H9 (cell line): ENCODE measurements around the gene TMEM140. TPM values are rescaled to one million over a fixed set of nuclear protein-coding genes. Genes with fewer than 3 reads are reported as not detected.

Experiments
- DNase-seq: peaks from one replicate; pipeline ENCODE4 v3.0.0-alpha.2; 2017
- H2AFZ ChIP-seq: one replicate; pipeline ENCODE4 v1.6.1; 2013; ENCODE audit warnings: mild to moderate bottlenecking, low read length, control low read depth, moderate library complexity
- H2AK5ac ChIP-seq: 2 replicates; pipeline ENCODE4 v1.6.1; 2013; ENCODE audit warnings: low read length, control low read depth, mixed read lengths; ENCODE audit not compliant: insufficient read length
- H2BK120ac ChIP-seq: one replicate; pipeline ENCODE4 v1.6.1; 2013; ENCODE audit warnings: low read depth, mild to moderate bottlenecking, low read length, control low read depth, inconsistent platforms; ENCODE audit not compliant: poor library complexity, severe bottlenecking
- H2BK12ac ChIP-seq: 2 replicates; pipeline ENCODE4 v1.6.1; 2013; ENCODE audit warnings: low read length, control low read depth, mixed read lengths, low read depth; ENCODE audit not compliant: insufficient read length
- H2BK15ac ChIP-seq: 2 replicates; pipeline ENCODE4 v1.6.1; 2013; ENCODE audit warnings: low read depth, low read length, control low read depth
- H2BK20ac ChIP-seq: one replicate; pipeline ENCODE4 v1.6.1; 2013; ENCODE audit warnings: low read depth, mild to moderate bottlenecking, low read length, control low read depth, inconsistent platforms; ENCODE audit not compliant: poor library complexity, severe bottlenecking
- H2BK5ac ChIP-seq: 2 replicates; pipeline ENCODE4 v1.6.1; 2013; ENCODE audit warnings: low read length, control low read depth, mixed read lengths; ENCODE audit not compliant: insufficient read length
- H3K14ac ChIP-seq: 2 replicates; pipeline ENCODE4 v1.6.1; 2013; ENCODE audit warnings: low read length, control low read depth; ENCODE audit not compliant: insufficient read depth
- H3K18ac ChIP-seq: 2 replicates; pipeline ENCODE4 v1.6.1; 2013; ENCODE audit warnings: low read depth, mild to moderate bottlenecking, mixed read lengths, low read length, control low read depth; ENCODE audit not compliant: insufficient read length
- H3K23ac ChIP-seq: 2 replicates; pipeline ENCODE4 v1.6.1; 2013; ENCODE audit warnings: low read length, control low read depth, mixed read lengths, low read depth; ENCODE audit not compliant: insufficient read length
- H3K23me2 ChIP-seq: 2 replicates; pipeline ENCODE4 v1.6.1; 2013; ENCODE audit warnings: low read depth, mild to moderate bottlenecking, mixed read lengths, low read length, control low read depth; ENCODE audit not compliant: insufficient read length, poor library complexity, severe bottlenecking
- H3K27ac ChIP-seq: 2 replicates; pipeline ENCODE4 v1.5.1; 2013; ENCODE audit warnings: low read length, control low read depth, mixed read lengths, low read depth; ENCODE audit not compliant: insufficient read length
- H3K27me3 ChIP-seq: 2 replicates; pipeline ENCODE4 v1.6.1; 2013; ENCODE audit warnings: low read length, control low read depth, inconsistent platforms; ENCODE audit not compliant: insufficient read depth
- H3K4ac ChIP-seq: 2 replicates; pipeline ENCODE4 v1.6.1; 2013; ENCODE audit warnings: low read depth, mild to moderate bottlenecking, control low read depth, inconsistent platforms, low read length, moderate library complexity
- H3K4me1 ChIP-seq: 2 replicates; pipeline ENCODE4 v1.6.1; 2013; ENCODE audit warnings: low read length, control low read depth, inconsistent platforms; ENCODE audit not compliant: insufficient read depth
- H3K4me2 ChIP-seq: 2 replicates; pipeline ENCODE4 v1.6.1; 2013; ENCODE audit warnings: low read length, control low read depth, mixed read lengths; ENCODE audit not compliant: insufficient read length, insufficient read depth
- H3K56ac ChIP-seq: 2 replicates; pipeline ENCODE4 v1.6.1; 2013; ENCODE audit warnings: low read depth, mild to moderate bottlenecking, mixed read lengths, low read length, control low read depth; ENCODE audit not compliant: insufficient read length
- H3K79me1 ChIP-seq: 2 replicates; pipeline ENCODE4 v1.6.1; 2013; ENCODE audit warnings: low read depth, mild to moderate bottlenecking, moderate library complexity, low read length, control low read depth, inconsistent platforms; ENCODE audit not compliant: insufficient read depth, poor library complexity, severe bottlenecking
- H3K79me2 ChIP-seq: 2 replicates; pipeline ENCODE4 v1.6.1; 2013; ENCODE audit warnings: low read length, control low read depth, inconsistent platforms; ENCODE audit not compliant: insufficient read depth
- H3K9ac ChIP-seq: 2 replicates; pipeline ENCODE4 v1.6.1; 2013; ENCODE audit warnings: low read length, control low read depth, mixed read lengths; ENCODE audit not compliant: insufficient read length; ENCODE audit errors: extremely low read depth
- H3K9me3 ChIP-seq: one replicate; pipeline ENCODE4 v1.6.1; 2013; ENCODE audit warnings: low read depth, low read length, inconsistent platforms; ENCODE audit not compliant: control insufficient read depth
- H3T11ph ChIP-seq: one replicate; pipeline ENCODE4 v1.6.1; 2013; ENCODE audit warnings: mild to moderate bottlenecking, low read length, control low read depth, inconsistent platforms
- H4K20me1 ChIP-seq: one replicate; pipeline ENCODE4 v1.6.1; 2013; ENCODE audit not compliant: control insufficient read depth, insufficient read length, insufficient read depth
- H4K5ac ChIP-seq: 2 replicates; pipeline ENCODE4 v1.6.1; 2013; ENCODE audit warnings: low read depth, mild to moderate bottlenecking, mixed read lengths, low read length, control low read depth; ENCODE audit not compliant: insufficient read length
- H4K8ac ChIP-seq: replicated peaks from 2 replicates; pipeline ENCODE4 v1.6.1; 2013; ENCODE audit warnings: low read length, control low read depth, mixed read lengths, low read depth; ENCODE audit not compliant: insufficient read length
- H4K91ac ChIP-seq: 2 replicates; pipeline ENCODE4 v1.6.1; 2013; ENCODE audit warnings: low read depth, mild to moderate bottlenecking, moderate library complexity, mixed read lengths, low read length, control low read depth; ENCODE audit not compliant: insufficient read length
- H3K27ac Mint-ChIP-seq, 3 experiments: 2 replicates in 2 of 3; 3 replicates in 1 of 3; pipeline ENCODE4 v1.8.0; 2020 to 2021; ENCODE audit warnings: mixed read lengths in 3 of 3, mild to moderate bottlenecking in 1 of 3, moderate library complexity in 1 of 3
- H3K27me3 Mint-ChIP-seq: 2 replicates; pipeline ENCODE4 v1.8.0; 2021; ENCODE audit warnings: low read depth, mild to moderate bottlenecking, moderate library complexity, mixed read lengths
- H3K36me3 Mint-ChIP-seq, 3 experiments: 2 replicates in 2 of 3; 3 replicates in 1 of 3; pipeline ENCODE4 v1.8.0; 2020 to 2021; ENCODE audit warnings: low read depth in 3 of 3, mixed read lengths in 3 of 3; ENCODE audit not compliant: insufficient read depth in 1 of 3
- H3K4me1 Mint-ChIP-seq, 2 experiments: 2 replicates each; pipeline ENCODE4 v1.8.0; 2020; ENCODE audit warnings: mixed read lengths in 2 of 2
- H3K4me3 Mint-ChIP-seq, 2 experiments: 2 replicates in 1 of 2; 3 replicates in 1 of 2; pipeline ENCODE4 v1.8.0; 2020 to 2021; ENCODE audit warnings: mild to moderate bottlenecking in 2 of 2, mixed read lengths in 2 of 2, moderate library complexity in 1 of 2
- H3K9me3 Mint-ChIP-seq, 2 experiments: 2 replicates in 1 of 2; 3 replicates in 1 of 2; pipeline ENCODE4 v1.8.0; 2020; ENCODE audit warnings: mild to moderate bottlenecking in 2 of 2, mixed read lengths in 2 of 2, moderate library complexity in 1 of 2
- total RNA-seq: library from RNA; stranded (reverse); gene quantifications from 2 replicates; pipeline ENCODE4 v1.2.1, GENCODE V29; 2021
- TF ChIP-seq, protein P1 (sequence below): fragments of 200-600 bp; sonication (generic); conservative IDR thresholded peaks from 3 replicates; pipeline ENCODE4 v1.8.0; 2021; ENCODE audit warnings: antibody characterized with exemption, mild to moderate bottlenecking

TMEM140 gene
- total RNA-seq, 1 experiment from 2014 or later, result not detected

DNA sequence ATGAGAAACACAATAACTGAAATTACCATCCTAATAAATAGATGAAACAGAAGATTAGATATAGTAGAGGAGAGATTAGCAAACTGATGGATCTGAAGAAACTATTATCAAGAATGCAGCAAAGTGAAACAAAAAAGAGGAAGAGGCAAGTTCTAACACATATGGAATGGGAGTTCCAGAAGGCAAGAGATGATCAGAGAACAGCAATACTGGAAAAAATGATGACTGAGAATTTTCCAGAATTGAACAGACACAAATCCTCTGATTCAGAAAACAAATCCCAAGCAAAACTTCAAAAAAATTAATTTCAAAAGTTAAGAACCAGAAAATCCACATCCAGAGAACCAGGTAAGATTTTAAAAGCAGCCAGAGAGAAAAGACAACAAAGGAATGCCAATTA lies 42.8 kb downstream of the TMEM140 start:
- Histone ChIP-seq H4K91ac (no peak overlapping the region), H2AFZ (no peak overlapping the region), H2BK20ac (no peak overlapping the region), H3K23ac (no peak overlapping the region), H3K79me2 (no peaks in the 10 kb centered on the region), H3K18ac (no peak overlapping the region), H3K9me3 (no peaks in the 10 kb centered on the region), H3K56ac (no peak overlapping the region), H3K23me2 (no peaks in the 10 kb centered on the region), H2BK120ac (no peak overlapping the region), H2BK12ac (no peak overlapping the region), H4K8ac (no peak overlapping the region), H3T11ph (no peak overlapping the region), H3K27ac (no peak overlapping the region), H3K79me1 (no peaks in the 10 kb centered on the region), H3K4ac (no peak overlapping the region), H3K4me1 (no peaks in the 10 kb centered on the region), H3K9ac (no peak overlapping the region), H4K5ac (no peak overlapping the region), H3K27me3 (no peaks in the 10 kb centered on the region), H2AK5ac (no peak overlapping the region), H4K20me1 (no peaks in the 10 kb centered on the region), H2BK15ac (no peak overlapping the region), H3K4me2 (no peak overlapping the region), H3K14ac (no peak overlapping the region), H2BK5ac (no peak overlapping the region)
- H3K4me1 Mint-ChIP-seq, result no peaks in the 10 kb centered on the region
- H3K4me3 Mint-ChIP-seq, result no peak overlapping the region
- DNase-seq, result no peak
- peaks cover 4 to 60% (median 32%) of the 10 kb centered on the region in 3 experiments for H3K36me3 Mint-ChIP-seq
- no peak overlapping the region for H3K27ac Mint-ChIP-seq
- TF ChIP-seq, protein P1, sequence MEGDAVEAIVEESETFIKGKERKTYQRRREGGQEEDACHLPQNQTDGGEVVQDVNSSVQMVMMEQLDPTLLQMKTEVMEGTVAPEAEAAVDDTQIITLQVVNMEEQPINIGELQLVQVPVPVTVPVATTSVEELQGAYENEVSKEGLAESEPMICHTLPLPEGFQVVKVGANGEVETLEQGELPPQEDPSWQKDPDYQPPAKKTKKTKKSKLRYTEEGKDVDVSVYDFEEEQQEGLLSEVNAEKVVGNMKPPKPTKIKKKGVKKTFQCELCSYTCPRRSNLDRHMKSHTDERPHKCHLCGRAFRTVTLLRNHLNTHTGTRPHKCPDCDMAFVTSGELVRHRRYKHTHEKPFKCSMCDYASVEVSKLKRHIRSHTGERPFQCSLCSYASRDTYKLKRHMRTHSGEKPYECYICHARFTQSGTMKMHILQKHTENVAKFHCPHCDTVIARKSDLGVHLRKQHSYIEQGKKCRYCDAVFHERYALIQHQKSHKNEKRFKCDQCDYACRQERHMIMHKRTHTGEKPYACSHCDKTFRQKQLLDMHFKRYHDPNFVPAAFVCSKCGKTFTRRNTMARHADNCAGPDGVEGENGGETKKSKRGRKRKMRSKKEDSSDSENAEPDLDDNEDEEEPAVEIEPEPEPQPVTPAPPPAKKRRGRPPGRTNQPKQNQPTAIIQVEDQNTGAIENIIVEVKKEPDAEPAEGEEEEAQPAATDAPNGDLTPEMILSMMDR, result no peak
- no peaks in the 10 kb centered on the region for H3K27me3 Mint-ChIP-seq
- H3K9me3 Mint-ChIP-seq, result no peaks in the 10 kb centered on the region
